Activated B cell treated with CpG ODN at 0.5 μM for 24 hours (primary cell): Measurements from ENCODE around the gene IFNE. TPM values are rescaled to one million over a fixed set of nuclear protein-coding genes. Genes with fewer than 3 reads are reported as not detected.
A peak's percentile ranks its signal among the peaks of the same experiment; 100 is the strongest.
"Not testable (repeated sequence)": the region's sequence is repeated elsewhere in the genome, so short reads cannot be mapped to it uniquely, and the experiment has no call there.

Source experiments
- ATAC-seq: fragments of 200-7000 bp; cut with Tn5 transposase; one replicate; pipeline ENCODE4 v1.10.0; 2021; ENCODE audit warnings: low read depth, mild to moderate bottlenecking, moderate library complexity
- CTCF ChIA-PET: fragments of 350-600 bp; sonication (Branson Sonifier 250); formaldehyde crosslinking; loops from one replicate; lab custom pipeline; 2021; ENCODE audit warnings: antibody characterized with exemption; lab: Charles Lee
- POLR2A ChIA-PET: fragments of 350-600 bp; sonication (Branson Sonifier 250); formaldehyde crosslinking; loops from one replicate; lab custom pipeline; 2021; ENCODE audit warnings: antibody characterized with exemption; lab: Charles Lee
- DNase-seq: peaks from one replicate; pipeline ENCODE4 v3.0.0; 2022
- H3K27ac Mint-ChIP-seq: one replicate; pipeline ENCODE4 v1.8.0; 2020; ENCODE audit warnings: mixed read lengths
- H3K27me3 Mint-ChIP-seq: one replicate; pipeline ENCODE4 v1.8.0; 2021; ENCODE audit warnings: mixed read lengths
- H3K36me3 Mint-ChIP-seq: one replicate; pipeline ENCODE4 v1.8.0; 2021; ENCODE audit warnings: low read depth, mixed read lengths
- H3K4me1 Mint-ChIP-seq: one replicate; pipeline ENCODE4 v1.8.0; 2021; ENCODE audit warnings: mixed read lengths
- H3K4me3 Mint-ChIP-seq: one replicate; pipeline ENCODE4 v1.8.0; 2020; ENCODE audit warnings: mild to moderate bottlenecking, mixed read lengths
- H3K9me3 Mint-ChIP-seq: one replicate; pipeline ENCODE4 v1.8.0; 2020; ENCODE audit warnings: mixed read lengths
- intact Hi-C: fragments of 100-400 bp; cut with micrococcal nuclease; formaldehyde crosslinking; loops from one replicate; pipeline ENCODE4 v1.15.1; 2024
- total RNA-seq: library from RNA; stranded (reverse); gene quantifications from 2 replicates; pipeline ENCODE4 v1.2.3, GENCODE V29; 2022
- TF ChIP-seq, protein P1 (sequence below): fragments of 200-600 bp; IDR thresholded peaks from one replicate; pipeline ENCODE4 v1.8.0; 2022; ENCODE audit warnings: antibody characterized with exemption, mild to moderate bottlenecking

IFNE gene
- total RNA-seq, 1 donor from 2014 or later = not detected

DNA sequence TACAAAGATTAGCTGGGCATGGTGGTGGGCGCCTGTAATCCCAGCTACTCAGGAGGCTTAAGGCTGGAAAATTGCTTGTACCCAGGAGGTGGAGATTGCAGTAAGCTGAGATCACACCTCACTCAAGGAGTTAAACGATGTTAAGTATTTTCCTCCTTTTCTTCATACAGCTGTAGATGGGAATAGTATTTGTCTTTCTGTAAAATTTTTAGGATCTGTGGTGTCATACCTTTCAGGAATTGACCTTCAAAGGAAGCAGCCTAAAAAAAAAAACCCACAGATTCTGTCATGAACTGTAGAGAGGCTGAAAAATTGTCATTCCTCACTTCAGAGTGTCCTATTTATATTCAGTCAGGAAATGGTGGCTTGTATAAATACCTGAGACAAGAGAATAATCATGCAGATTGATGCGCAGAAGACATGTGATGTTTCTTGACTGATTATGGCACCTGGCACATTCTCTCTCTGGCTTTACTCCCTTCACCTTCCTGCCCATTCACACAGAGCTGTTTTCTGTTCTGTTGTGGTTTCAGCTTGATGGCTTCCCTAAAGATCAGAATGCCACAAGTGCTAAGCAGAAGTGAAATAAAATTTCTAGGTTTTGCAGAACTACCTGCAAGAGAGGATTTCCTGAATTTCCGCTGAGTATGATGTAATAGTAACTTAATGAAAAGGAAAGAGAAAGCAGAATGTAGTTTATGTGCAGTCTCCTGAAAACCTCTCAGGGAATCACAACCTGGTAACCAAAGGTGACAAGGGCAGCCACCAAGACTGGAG is 38.1 kb downstream of the IFNE start:
- ChIA-PET POLR2A (interaction anchor here (1.0 to 1.7 kb wide), 3 partner anchors 12 to 109 kb away, joined by 5 to 14 read pairs (median 9); partner anchors contain the start of gene KLHL9), CTCF (interaction anchor here (1.3 to 1.9 kb wide), 4 partner anchors 9 to 48 kb away, joined by 3 to 6 read pairs (median 4); no protein-coding TSS in a partner anchor)
- intact Hi-C loops = loop anchor here (1.0 to 5.0 kb wide), 6 partner anchors 12 to 796 kb away; partner anchors contain the start of gene KLHL9
- no peak overlapping the region for H3K4me3 Mint-ChIP-seq
- H3K27me3 Mint-ChIP-seq = peaks cover 23% of the 10 kb centered on the region
- H3K9me3 Mint-ChIP-seq = no peaks in the 10 kb centered on the region
- H3K4me1 Mint-ChIP-seq = peaks cover 12% of the 10 kb centered on the region
- TF ChIP-seq, protein P1, sequence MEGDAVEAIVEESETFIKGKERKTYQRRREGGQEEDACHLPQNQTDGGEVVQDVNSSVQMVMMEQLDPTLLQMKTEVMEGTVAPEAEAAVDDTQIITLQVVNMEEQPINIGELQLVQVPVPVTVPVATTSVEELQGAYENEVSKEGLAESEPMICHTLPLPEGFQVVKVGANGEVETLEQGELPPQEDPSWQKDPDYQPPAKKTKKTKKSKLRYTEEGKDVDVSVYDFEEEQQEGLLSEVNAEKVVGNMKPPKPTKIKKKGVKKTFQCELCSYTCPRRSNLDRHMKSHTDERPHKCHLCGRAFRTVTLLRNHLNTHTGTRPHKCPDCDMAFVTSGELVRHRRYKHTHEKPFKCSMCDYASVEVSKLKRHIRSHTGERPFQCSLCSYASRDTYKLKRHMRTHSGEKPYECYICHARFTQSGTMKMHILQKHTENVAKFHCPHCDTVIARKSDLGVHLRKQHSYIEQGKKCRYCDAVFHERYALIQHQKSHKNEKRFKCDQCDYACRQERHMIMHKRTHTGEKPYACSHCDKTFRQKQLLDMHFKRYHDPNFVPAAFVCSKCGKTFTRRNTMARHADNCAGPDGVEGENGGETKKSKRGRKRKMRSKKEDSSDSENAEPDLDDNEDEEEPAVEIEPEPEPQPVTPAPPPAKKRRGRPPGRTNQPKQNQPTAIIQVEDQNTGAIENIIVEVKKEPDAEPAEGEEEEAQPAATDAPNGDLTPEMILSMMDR = no peak
- H3K27ac Mint-ChIP-seq = peak overlapping the region; percentile 30
- ATAC-seq (peak; percentile 95), DNase-seq (no peak)
- H3K36me3 Mint-ChIP-seq = no peaks in the 10 kb centered on the region

DNA sequence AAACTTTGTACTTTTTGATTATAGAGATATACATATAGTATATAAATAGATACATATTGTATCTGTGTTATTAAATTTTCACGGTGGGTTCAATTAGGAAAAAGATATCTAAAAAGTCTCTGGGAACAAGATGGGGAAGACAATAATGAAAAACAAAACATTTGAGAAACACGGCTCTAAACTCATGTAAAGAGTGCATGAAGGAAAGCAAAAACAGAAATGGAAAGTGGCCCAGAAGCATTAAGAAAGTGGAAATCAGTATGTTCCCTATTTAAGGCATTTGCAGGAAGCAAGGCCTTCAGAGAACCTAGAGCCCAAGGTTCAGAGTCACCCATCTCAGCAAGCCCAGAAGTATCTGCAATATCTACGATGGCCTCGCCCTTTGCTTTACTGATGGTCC is 42.0 kb downstream of the IFNE start, which contains the start of gene IFNA1:
TSS of gene IFNA1 (plus strand) at position 301 of the 400 bp plus-strand sequence. CDS start at position 370, 69 bp downstream.
- TF ChIP-seq, protein P1 = no peak
- intact Hi-C loops = loop anchor here (5.0 kb wide), 2 partner anchors 243 to 258 kb away; no protein-coding TSS in a partner anchor
- H3K27ac Mint-ChIP-seq = no peak within 1 kb of the TSS
- no peaks in the 10 kb centered on the region for H3K36me3 Mint-ChIP-seq
- H3K4me3 Mint-ChIP-seq = no peak within 1 kb of the TSS
- H3K9me3 Mint-ChIP-seq = no peaks in the 10 kb centered on the region
- ATAC-seq (no peak), DNase-seq (no peak)
- ChIA-PET POLR2A (no interaction called here), CTCF (no interaction called here)
- H3K27me3 Mint-ChIP-seq = peaks cover 23% of the 10 kb centered on the region
- peaks cover 12% of the 10 kb centered on the region for H3K4me1 Mint-ChIP-seq

DNA sequence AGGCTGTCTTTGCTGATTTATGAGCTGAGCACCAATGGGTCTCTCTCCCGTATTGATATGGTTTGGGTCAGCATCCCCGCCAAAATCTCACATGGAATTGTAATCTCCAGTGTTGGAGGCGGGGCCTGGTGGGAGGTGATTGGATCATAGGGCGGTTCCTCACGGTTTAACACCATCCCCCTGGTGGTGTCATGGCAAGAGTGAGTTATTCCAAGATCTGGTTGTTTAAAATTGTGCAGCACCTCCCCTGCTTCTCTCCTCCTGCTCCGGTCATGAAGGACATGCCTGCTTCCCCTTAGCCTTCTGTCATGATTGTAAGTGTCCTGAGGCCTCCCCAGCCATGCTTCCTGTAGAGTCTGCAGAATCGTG is 47.1 kb downstream of the IFNE start:
- H3K4me1 Mint-ChIP-seq, intact Hi-C loops, H3K9me3 Mint-ChIP-seq, H3K4me3 Mint-ChIP-seq, DNase-seq, H3K27ac Mint-ChIP-seq, ATAC-seq, H3K36me3 Mint-ChIP-seq, POLR2A ChIA-PET: not testable (repeated sequence)
- CTCF ChIA-PET = interaction anchor here (0.6 to 1.9 kb wide), 18 partner anchors 9 to 114 kb away, joined by 3 to 12 read pairs (median 3); no protein-coding TSS in a partner anchor
- peaks cover 38% of the 10 kb centered on the region for H3K27me3 Mint-ChIP-seq

DNA sequence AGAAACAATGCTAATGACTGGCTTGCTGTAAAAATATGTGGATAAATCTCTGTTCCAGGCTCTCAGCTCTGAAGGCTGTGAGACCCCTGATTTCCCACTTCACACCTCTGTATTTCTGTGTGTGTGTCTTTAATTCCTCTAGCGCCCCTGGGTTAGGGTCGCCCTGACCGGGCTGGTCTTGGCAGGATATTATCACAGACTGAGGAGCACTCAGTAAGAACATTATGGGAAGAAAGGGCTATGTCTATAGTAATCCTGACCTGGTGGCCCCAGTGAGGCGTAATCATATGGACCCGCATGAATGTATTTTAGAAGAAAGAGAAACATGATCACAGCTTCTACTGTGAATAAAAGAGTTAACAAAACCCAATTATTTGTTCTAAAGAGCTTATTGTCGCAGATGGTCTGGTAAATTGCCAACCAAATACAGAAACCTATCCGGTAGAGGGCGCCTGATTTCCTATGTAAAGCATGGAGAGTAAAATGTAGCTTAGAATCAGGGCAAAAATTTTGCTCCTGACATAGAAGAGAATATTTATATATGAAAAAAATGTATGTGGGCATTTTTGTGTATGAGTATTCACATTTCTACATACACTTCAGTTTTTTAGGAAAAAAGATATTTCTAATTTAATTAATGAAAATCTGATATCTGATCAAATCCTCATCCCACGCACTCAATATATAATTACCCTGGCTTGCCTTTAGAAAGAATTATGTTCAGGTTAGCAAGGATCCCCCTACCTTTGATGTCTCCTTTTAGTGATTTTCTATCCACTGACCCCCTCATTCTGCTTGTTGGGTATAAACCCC is 47.7 kb downstream of the IFNE start:
- POLR2A ChIA-PET = no interaction called here
- intact Hi-C loops = no loop called here

More for the DNA sequence above, 47.7 kb downstream of the IFNE start:
- H3K9me3 Mint-ChIP-seq = no peaks in the 10 kb centered on the region
- ATAC-seq (no peak), DNase-seq (no peak)
- H3K27me3 Mint-ChIP-seq = peaks cover 44% of the 10 kb centered on the region
- TF ChIP-seq, protein P1 = peak; percentile 29
- no peak overlapping the region for H3K27ac Mint-ChIP-seq
- CTCF ChIA-PET = interaction anchor here (0.6 to 1.9 kb wide), 23 partner anchors 9 to 113 kb away, joined by 3 to 12 read pairs (median 4); no protein-coding TSS in a partner anchor
- no peak overlapping the region for H3K4me3 Mint-ChIP-seq
- peaks cover 10% of the 10 kb centered on the region for H3K4me1 Mint-ChIP-seq
- H3K36me3 Mint-ChIP-seq = no peaks in the 10 kb centered on the region
